GM13976 (cell line): ENCODE measurements around the gene PDE3B.
"Not testable (repeated sequence)": the region's sequence is repeated elsewhere in the genome, so short reads cannot be mapped to it uniquely, and the experiment has no call there.

ENCODE experiments used
- DNase-seq: peaks from one replicate; pipeline ENCODE4 v3.0.0; 2012; ENCODE audit warnings: low spot score
- in situ Hi-C: fragments of 300-500 bp; cut with MboI; formaldehyde crosslinking; loops from one replicate; pipeline ENCODE4 v1.12.0; 2022; ENCODE audit warnings: low sequenced_read_pairs, mixed read lengths, inconsistent platforms; ENCODE audit not compliant: unreplicated experiment
- TF ChIP-seq, protein P1 (sequence below): IDR thresholded peaks from 2 replicates; pipeline ENCODE4 v1.5.1; 2012; ENCODE audit warnings: borderline replicate concordance, mild to moderate bottlenecking; ENCODE audit not compliant: insufficient read depth; ENCODE audit errors: extremely low read depth, missing control alignments, control extremely low read depth

PDE3B gene

GRCh38 chr11:14722496-14722895, 78.9 kb downstream of the PDE3B start:
- TF ChIP-seq, protein P1, sequence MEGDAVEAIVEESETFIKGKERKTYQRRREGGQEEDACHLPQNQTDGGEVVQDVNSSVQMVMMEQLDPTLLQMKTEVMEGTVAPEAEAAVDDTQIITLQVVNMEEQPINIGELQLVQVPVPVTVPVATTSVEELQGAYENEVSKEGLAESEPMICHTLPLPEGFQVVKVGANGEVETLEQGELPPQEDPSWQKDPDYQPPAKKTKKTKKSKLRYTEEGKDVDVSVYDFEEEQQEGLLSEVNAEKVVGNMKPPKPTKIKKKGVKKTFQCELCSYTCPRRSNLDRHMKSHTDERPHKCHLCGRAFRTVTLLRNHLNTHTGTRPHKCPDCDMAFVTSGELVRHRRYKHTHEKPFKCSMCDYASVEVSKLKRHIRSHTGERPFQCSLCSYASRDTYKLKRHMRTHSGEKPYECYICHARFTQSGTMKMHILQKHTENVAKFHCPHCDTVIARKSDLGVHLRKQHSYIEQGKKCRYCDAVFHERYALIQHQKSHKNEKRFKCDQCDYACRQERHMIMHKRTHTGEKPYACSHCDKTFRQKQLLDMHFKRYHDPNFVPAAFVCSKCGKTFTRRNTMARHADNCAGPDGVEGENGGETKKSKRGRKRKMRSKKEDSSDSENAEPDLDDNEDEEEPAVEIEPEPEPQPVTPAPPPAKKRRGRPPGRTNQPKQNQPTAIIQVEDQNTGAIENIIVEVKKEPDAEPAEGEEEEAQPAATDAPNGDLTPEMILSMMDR: no peak
- DNase-seq: no peak
- in situ Hi-C loops: no loop called here

- DNase-seq: no peak
- in situ Hi-C loops: no loop called here
- TF ChIP-seq, protein P1: no peak
These were observed 81.5 kb downstream of the PDE3B start for GRCh38 chr11:14725150-14725549.

DNA sequence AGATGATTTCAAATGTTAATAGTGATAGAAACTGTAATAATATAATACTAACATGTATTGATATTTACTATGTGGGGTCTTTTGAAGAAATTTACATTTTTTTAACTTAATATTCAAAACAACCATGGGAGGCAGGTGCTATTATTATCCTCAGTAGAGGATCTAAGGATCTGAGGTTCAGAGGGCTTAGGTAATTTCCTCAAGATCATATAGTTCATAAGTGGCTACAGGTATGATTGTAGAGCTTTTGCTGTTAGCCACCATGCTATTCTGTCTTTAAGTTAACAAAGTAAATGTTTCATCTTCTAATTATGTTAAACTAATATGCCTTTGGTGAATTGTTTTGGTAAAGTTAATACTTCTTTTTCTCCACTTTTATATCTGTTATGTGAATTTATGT, 83.6 kb downstream of the PDE3B start:
- in situ Hi-C loops: no loop called here
- TF ChIP-seq, protein P1: no peak
- no peak for DNase-seq

GRCh38 chr11:14727746-14728145, 84.1 kb downstream of the PDE3B start:
- no peak for DNase-seq
- in situ Hi-C loops: no loop called here
- TF ChIP-seq, protein P1: no peak

DNA sequence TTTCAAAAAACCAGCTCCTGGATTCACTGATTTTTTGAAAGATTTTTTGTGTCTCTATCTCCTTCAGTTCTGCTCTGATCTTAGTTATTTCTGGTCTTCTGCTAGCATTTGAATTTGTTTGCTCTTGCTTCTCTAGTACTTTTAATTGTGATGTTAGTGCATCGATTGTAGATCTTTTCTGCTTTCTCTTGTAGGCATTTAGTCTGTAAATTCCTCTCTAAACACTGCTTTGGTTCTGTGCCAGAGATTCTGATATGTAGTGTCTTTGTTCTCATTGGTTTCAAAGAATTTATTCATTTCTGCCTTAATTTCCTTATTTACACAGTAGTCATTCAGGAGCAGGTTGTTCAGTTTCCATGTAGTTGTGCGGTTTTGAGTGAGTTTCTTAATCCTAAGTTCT, 96.9 kb downstream of the PDE3B start:
- in situ Hi-C loops, DNase-seq: not testable (repeated sequence)

DNA sequence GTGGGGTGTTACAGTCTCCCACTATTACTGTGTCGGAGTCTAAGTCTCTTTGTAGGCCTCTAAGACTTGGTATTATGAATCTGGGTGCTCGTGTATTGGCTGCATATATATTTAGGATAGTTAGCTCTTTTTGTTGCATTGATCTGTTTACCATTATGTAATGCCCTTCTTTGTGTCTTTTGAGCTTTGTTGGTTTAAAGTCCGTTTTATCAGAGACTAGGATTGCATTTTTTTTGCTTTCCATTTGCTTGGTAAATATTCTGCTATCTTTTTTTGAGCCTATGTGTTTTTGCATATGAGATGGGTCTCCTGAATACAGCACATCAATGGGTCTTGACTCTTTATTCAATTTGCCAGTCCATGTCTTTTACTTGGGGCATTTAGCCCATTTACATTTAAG, 97.6 kb downstream of the PDE3B start:
- DNase-seq: no peak
- in situ Hi-C loops: no loop called here
- TF ChIP-seq, protein P1: no peak

- DNase-seq: no peak
- in situ Hi-C loops: no loop called here
- TF ChIP-seq, protein P1: no peak
These were observed 99.4 kb downstream of the PDE3B start for GRCh38 chr11:14742849-14743559.

- DNase-seq, in situ Hi-C loops: not testable (repeated sequence)
These were observed 100.1 kb downstream of the PDE3B start for GRCh38 chr11:14743667-14744066.
